GM23338 (cell line): ENCODE results near the gene ALAD.

ENCODE experiments used
- EZH2 ChIP-seq: fragments of 200-600 bp; sonication (generic); IDR thresholded peaks from one replicate; pipeline ENCODE4 v1.8.0; 2017; ENCODE audit warnings: antibody characterized with exemption, mild to moderate bottlenecking, low read depth; ENCODE audit not compliant: unreplicated experiment
- EZH2phosphoT487 ChIP-seq: fragments of 200-600 bp; sonication (generic); IDR thresholded peaks from one replicate; pipeline ENCODE4 v1.8.1; 2018; ENCODE audit warnings: antibody characterized with exemption; ENCODE audit not compliant: unreplicated experiment
- POLR2AphosphoS5 ChIP-seq: IDR thresholded peaks from 2 replicates; pipeline ENCODE4 v1.6.1; 2016; ENCODE audit warnings: antibody characterized with exemption, low read depth
- TF ChIP-seq, protein P1 (sequence below), 2 experiments: fragments of 200-600 bp in 1 of 2; sonication (generic) in 1 of 2; conservative IDR thresholded peaks; 2 replicates each; pipeline versions ENCODE4 v1.5.1 to v1.6.1; 2016 to 2017; ENCODE audit warnings: antibody characterized with exemption in 2 of 2, low read depth in 2 of 2, mild to moderate bottlenecking in 2 of 2, moderate library complexity in 1 of 2
- TF ChIP-seq, protein P2 (sequence below): IDR thresholded peaks from 2 replicates; pipeline ENCODE4 v1.6.1; 2016; ENCODE audit warnings: antibody characterized with exemption

DNA sequence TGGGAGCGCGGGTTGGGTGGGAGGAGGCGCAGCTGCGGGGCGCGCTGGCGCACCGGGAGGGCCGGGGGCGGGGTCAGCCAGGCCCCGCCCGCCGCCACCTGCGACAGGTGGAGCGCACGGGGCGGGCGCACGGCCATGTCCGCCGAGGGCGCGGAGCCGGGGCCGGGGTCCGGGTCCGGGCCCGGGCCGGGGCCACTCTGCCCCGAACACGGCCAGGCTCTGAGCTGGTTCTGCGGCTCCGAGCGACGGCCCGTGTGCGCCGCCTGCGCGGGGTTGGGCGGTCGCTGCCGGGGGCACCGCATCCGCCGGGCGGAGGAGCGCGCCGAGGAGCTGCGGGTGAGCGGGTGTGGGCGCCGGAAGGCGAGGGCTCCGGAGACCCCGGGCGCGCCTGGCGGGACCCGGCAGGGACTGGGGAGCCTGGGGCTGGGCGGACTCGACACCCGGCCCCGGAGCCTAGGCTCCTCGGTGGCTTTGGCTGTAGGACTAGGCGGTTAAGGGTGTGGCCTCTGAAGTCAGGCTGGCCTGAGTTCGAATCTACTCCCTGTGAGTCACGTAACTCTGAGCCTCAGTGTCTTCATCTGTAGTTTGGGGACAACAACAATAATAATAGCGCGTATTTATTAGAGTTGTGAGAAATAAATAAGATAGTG lies 51.5 kb downstream of the ALAD start, which contains the start of gene BSPRY:
- TF ChIP-seq, protein P1, sequence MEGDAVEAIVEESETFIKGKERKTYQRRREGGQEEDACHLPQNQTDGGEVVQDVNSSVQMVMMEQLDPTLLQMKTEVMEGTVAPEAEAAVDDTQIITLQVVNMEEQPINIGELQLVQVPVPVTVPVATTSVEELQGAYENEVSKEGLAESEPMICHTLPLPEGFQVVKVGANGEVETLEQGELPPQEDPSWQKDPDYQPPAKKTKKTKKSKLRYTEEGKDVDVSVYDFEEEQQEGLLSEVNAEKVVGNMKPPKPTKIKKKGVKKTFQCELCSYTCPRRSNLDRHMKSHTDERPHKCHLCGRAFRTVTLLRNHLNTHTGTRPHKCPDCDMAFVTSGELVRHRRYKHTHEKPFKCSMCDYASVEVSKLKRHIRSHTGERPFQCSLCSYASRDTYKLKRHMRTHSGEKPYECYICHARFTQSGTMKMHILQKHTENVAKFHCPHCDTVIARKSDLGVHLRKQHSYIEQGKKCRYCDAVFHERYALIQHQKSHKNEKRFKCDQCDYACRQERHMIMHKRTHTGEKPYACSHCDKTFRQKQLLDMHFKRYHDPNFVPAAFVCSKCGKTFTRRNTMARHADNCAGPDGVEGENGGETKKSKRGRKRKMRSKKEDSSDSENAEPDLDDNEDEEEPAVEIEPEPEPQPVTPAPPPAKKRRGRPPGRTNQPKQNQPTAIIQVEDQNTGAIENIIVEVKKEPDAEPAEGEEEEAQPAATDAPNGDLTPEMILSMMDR (conservative IDR thresholded peaks at IDR 0.05; ENCODE audit: low read depth in 2 of 2): no peak
- TF ChIP-seq EZH2 (no peak), POLR2AphosphoS5 (peak; percentile 37; the same call in 1 of the 2 replicates), EZH2phosphoT487 (no peak)
- TF ChIP-seq, protein P2, sequence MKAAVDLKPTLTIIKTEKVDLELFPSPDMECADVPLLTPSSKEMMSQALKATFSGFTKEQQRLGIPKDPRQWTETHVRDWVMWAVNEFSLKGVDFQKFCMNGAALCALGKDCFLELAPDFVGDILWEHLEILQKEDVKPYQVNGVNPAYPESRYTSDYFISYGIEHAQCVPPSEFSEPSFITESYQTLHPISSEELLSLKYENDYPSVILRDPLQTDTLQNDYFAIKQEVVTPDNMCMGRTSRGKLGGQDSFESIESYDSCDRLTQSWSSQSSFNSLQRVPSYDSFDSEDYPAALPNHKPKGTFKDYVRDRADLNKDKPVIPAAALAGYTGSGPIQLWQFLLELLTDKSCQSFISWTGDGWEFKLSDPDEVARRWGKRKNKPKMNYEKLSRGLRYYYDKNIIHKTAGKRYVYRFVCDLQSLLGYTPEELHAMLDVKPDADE: no peak
